ENCODE data around the gene LSAMP. TPM values are rescaled to one million over a fixed set of nuclear protein-coding genes. Genes with fewer than 3 reads are reported as not detected.

The LSAMP gene
- total RNA-seq, 1 experiment from 2014 or later = 0.90 TPM

DNA sequence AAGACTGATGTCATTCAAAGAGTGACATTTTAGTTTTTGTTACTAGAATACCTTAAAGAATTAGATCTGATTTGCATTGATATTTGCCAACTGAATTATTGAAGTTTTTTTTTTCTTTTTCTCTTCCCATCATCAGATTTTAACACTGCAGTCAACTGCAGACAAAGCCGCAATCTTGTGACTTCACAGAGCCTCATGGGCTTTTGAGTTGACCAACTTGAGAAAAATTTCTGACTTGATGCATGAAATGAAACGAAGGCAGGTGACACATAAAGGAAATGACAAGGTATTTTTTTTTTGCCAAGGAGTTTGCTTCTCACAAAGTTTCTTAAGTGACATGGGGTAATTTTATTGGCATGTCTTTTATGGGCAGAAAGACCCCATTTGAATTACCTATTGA is 438.3 kb downstream of the LSAMP start:
- Histone ChIP-seq H2BK15ac (ENCODE audit: low read depth, low read length) (no peak overlapping the region), H3K27me3 (ENCODE audit: insufficient read depth, low read length) (no peaks in the 10 kb centered on the region), H3K18ac (ENCODE audit: insufficient read length, low read depth, low read length) (no peak overlapping the region), H3K56ac (ENCODE audit: insufficient read length, low read depth, low read length) (no peak overlapping the region), H2BK120ac (ENCODE audit: low read depth, low read length, poor library complexity, severe bottlenecking) (no peak overlapping the region), H3K9me3 (ENCODE audit: control insufficient read depth, low read depth, low read length) (no peaks in the 10 kb centered on the region), H2AK5ac (ENCODE audit: insufficient read length, low read length) (no peak overlapping the region), H3K4me1 (ENCODE audit: insufficient read depth, low read length) (no peaks in the 10 kb centered on the region), H2BK20ac (ENCODE audit: low read depth, low read length, poor library complexity, severe bottlenecking) (no peak overlapping the region), H4K20me1 (ENCODE audit: control insufficient read depth, insufficient read depth, insufficient read length) (no peaks in the 10 kb centered on the region), H4K91ac (ENCODE audit: insufficient read length, low read depth, low read length) (no peak overlapping the region), H3K79me1 (ENCODE audit: insufficient read depth, low read depth, low read length, poor library complexity, severe bottlenecking) (no peaks in the 10 kb centered on the region), H3K23ac (ENCODE audit: insufficient read length, low read depth, low read length) (no peak overlapping the region), H3K4me2 (ENCODE audit: insufficient read depth, insufficient read length, low read length) (no peak overlapping the region), H3K4ac (ENCODE audit: low read depth, low read length) (no peak overlapping the region), H4K8ac (replicated peaks; ENCODE audit: insufficient read length, low read depth, low read length) (no peak overlapping the region), H3K27ac (ENCODE audit: insufficient read length, low read depth, low read length) (no peak overlapping the region), H3K79me2 (ENCODE audit: insufficient read depth, low read length) (no peaks in the 10 kb centered on the region), H4K5ac (ENCODE audit: insufficient read length, low read depth, low read length) (no peak overlapping the region), H2BK12ac (ENCODE audit: insufficient read length, low read depth, low read length) (no peak overlapping the region), H3K14ac (ENCODE audit: insufficient read depth, low read length) (no peak overlapping the region), H3K23me2 (ENCODE audit: insufficient read length, low read depth, low read length, poor library complexity, severe bottlenecking) (no peaks in the 10 kb centered on the region), H2AFZ (ENCODE audit: low read length) (no peak overlapping the region), H3K9ac (ENCODE audit: extremely low read depth, insufficient read length, low read length) (no peak overlapping the region), H2BK5ac (ENCODE audit: insufficient read length, low read length) (no peak overlapping the region), H3T11ph (ENCODE audit: low read length) (no peak overlapping the region)
- no peaks in the 10 kb centered on the region for H3K9me3 Mint-ChIP-seq
- TF ChIP-seq, protein P1, sequence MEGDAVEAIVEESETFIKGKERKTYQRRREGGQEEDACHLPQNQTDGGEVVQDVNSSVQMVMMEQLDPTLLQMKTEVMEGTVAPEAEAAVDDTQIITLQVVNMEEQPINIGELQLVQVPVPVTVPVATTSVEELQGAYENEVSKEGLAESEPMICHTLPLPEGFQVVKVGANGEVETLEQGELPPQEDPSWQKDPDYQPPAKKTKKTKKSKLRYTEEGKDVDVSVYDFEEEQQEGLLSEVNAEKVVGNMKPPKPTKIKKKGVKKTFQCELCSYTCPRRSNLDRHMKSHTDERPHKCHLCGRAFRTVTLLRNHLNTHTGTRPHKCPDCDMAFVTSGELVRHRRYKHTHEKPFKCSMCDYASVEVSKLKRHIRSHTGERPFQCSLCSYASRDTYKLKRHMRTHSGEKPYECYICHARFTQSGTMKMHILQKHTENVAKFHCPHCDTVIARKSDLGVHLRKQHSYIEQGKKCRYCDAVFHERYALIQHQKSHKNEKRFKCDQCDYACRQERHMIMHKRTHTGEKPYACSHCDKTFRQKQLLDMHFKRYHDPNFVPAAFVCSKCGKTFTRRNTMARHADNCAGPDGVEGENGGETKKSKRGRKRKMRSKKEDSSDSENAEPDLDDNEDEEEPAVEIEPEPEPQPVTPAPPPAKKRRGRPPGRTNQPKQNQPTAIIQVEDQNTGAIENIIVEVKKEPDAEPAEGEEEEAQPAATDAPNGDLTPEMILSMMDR (conservative IDR thresholded peaks at IDR 0.05) = no peak
- no peak overlapping the region for H3K27ac Mint-ChIP-seq
- WGBS (ENCODE audit: extremely low coverage, insufficient read length, low lambda C conversion rate) = no CpG with 5 or more reads among the region's 2 CpGs
- peaks cover 11% of the 10 kb centered on the region for H3K27me3 Mint-ChIP-seq (ENCODE audit: low read depth)
- no peak overlapping the region for H3K4me3 Mint-ChIP-seq
- DNase-seq = no peak
- peaks cover 4 to 10% of the 10 kb centered on the region in 2 experiments; a peak in 2 of 4 replicates for H3K4me1 Mint-ChIP-seq
- no peaks in the 10 kb centered on the region for H3K36me3 Mint-ChIP-seq (ENCODE audit: insufficient read depth in 1 of 3, low read depth in 3 of 3)
